Measurements from ENCODE around the gene CELF4. TPM values are rescaled to one million over a fixed set of nuclear protein-coding genes. Genes with fewer than 3 reads are reported as not detected.
"Not testable (repeated sequence)": the region's sequence is repeated elsewhere in the genome, so short reads cannot be mapped to it uniquely, and the experiment has no call there.

Gene CELF4
- total RNA-seq, 1 experiment from 2014 or later: not detected

- peak; percentile 22 for DNase-seq (ENCODE audit: low read depth)
Measured at GRCh38 chr18:37361335-37362157, 204.1 kb downstream of the CELF4 start.

- not testable (repeated sequence) for DNase-seq (ENCODE audit: low read depth)
Measured at GRCh38 chr18:37358061-37358460, 207.5 kb downstream of the CELF4 start.

GRCh38 chr18:37355772-37356171 lies 209.8 kb downstream of the CELF4 start:
- no peak for DNase-seq (ENCODE audit: low read depth)

- no peak for DNase-seq (ENCODE audit: low read depth)
Measured at GRCh38 chr18:37351110-37351509, 214.5 kb downstream of the CELF4 start.

GRCh38 chr18:37348729-37349128 lies 216.9 kb downstream of the CELF4 start:
- DNase-seq (ENCODE audit: low read depth): no peak

- no peak for DNase-seq (ENCODE audit: low read depth)
Measured at GRCh38 chr18:37346048-37346447, 219.6 kb downstream of the CELF4 start.

- no peak for DNase-seq (ENCODE audit: low read depth)
Measured at GRCh38 chr18:37343542-37343851, 222.1 kb downstream of the CELF4 start.

GRCh38 chr18:37341473-37342086 lies 224.0 kb downstream of the CELF4 start:
- DNase-seq (ENCODE audit: low read depth): no peak

GRCh38 chr18:37341016-37341415 lies 224.6 kb downstream of the CELF4 start:
- DNase-seq (ENCODE audit: low read depth): no peak

- DNase-seq (ENCODE audit: low read depth): no peak
Measured at GRCh38 chr18:37339701-37340215, 225.8 kb downstream of the CELF4 start.

- DNase-seq (ENCODE audit: low read depth): no peak
Measured at GRCh38 chr18:37336568-37337285, 228.9 kb downstream of the CELF4 start.

- no peak for DNase-seq (ENCODE audit: low read depth)
Measured at GRCh38 chr18:37335409-37335736, 230.2 kb downstream of the CELF4 start.

- DNase-seq (ENCODE audit: low read depth): peak; percentile 57
Measured at GRCh38 chr18:37334631-37335408, 230.8 kb downstream of the CELF4 start.

- no peak for DNase-seq (ENCODE audit: low read depth)
Measured at GRCh38 chr18:37332628-37333420, 232.8 kb downstream of the CELF4 start.

- DNase-seq (ENCODE audit: low read depth): no peak
Measured at GRCh38 chr18:37332219-37332618, 233.4 kb downstream of the CELF4 start.

- no peak for DNase-seq (ENCODE audit: low read depth)
Measured at GRCh38 chr18:37330173-37330572, 235.4 kb downstream of the CELF4 start.

- no peak for DNase-seq (ENCODE audit: low read depth)
Measured at GRCh38 chr18:37328946-37329719, 236.5 kb downstream of the CELF4 start.

- DNase-seq (ENCODE audit: low read depth): no peak
Measured at GRCh38 chr18:37327063-37327577, 238.5 kb downstream of the CELF4 start.

GRCh38 chr18:37322492-37323035 lies 243.0 kb downstream of the CELF4 start:
- DNase-seq (ENCODE audit: low read depth): peak; percentile 28
